MCF 10A (cell line): ENCODE measurements around the gene SEC14L5. TPM values are rescaled to one million over a fixed set of nuclear protein-coding genes. Genes with fewer than 3 reads are reported as not detected.

ENCODE experiments used
- BruUV-seq: library from RNA; stranded (reverse); fragments of 400-500 nt; replicated peaks from 2 replicates; lab custom pipeline; 2021; lab: Mats Ljungman, UMichigan
- CTCF ChIA-PET: fragments of 300-600 bp; sonication (Branson Sonifier 250); formaldehyde crosslinking; extraction: SDS; loops from one replicate; lab custom pipeline; 2021; ENCODE audit warnings: antibody characterized with exemption, inconsistent platforms; lab: Yijun Ruan, JAX
- POLR2A ChIA-PET: fragments of 300-600, 350-650 bp; sonication (Branson Sonifier 250); formaldehyde crosslinking; extraction: SDS; loops from one replicate; lab custom pipeline; 2020; ENCODE audit warnings: antibody characterized with exemption, inconsistent platforms; lab: Yijun Ruan, JAX
- DNase-seq: peaks from one replicate; pipeline ENCODE4 v3.0.0-alpha.2; 2018; ENCODE audit not compliant: unreplicated experiment
- H3K27ac Mint-ChIP-seq: one replicate; pipeline ENCODE4 v1.8.0; 2022; ENCODE audit warnings: mild to moderate bottlenecking, low read depth, mixed read lengths; ENCODE audit not compliant: unreplicated experiment
- H3K27me3 Mint-ChIP-seq: one replicate; pipeline ENCODE4 v1.8.0; 2022; ENCODE audit warnings: mixed read lengths; ENCODE audit not compliant: insufficient read depth, unreplicated experiment
- H3K36me3 Mint-ChIP-seq: one replicate; pipeline ENCODE4 v1.8.0; 2022; ENCODE audit warnings: mild to moderate bottlenecking, moderate library complexity, mixed read lengths; ENCODE audit not compliant: insufficient read depth, unreplicated experiment
- H3K4me1 Mint-ChIP-seq: one replicate; pipeline ENCODE4 v1.8.0; 2022; ENCODE audit warnings: mixed read lengths; ENCODE audit not compliant: insufficient read depth, unreplicated experiment
- H3K4me3 Mint-ChIP-seq: one replicate; pipeline ENCODE4 v1.8.0; 2022; ENCODE audit warnings: mild to moderate bottlenecking, moderate library complexity, mixed read lengths; ENCODE audit not compliant: unreplicated experiment
- H3K9me3 Mint-ChIP-seq: one replicate; pipeline ENCODE4 v1.8.0; 2022; ENCODE audit warnings: mixed read lengths; ENCODE audit not compliant: unreplicated experiment
- CTCF ChIP-seq: fragments of 200-600 bp; IDR thresholded peaks from one replicate; pipeline ENCODE4 v1.8.0; 2022; ENCODE audit warnings: antibody characterized with exemption, mild to moderate bottlenecking; ENCODE audit not compliant: unreplicated experiment
- intact Hi-C: fragments of 100-400 bp; cut with micrococcal nuclease; formaldehyde crosslinking; loops from 2 replicates; pipeline ENCODE4 v1.14.1; 2022
- total RNA-seq: library from RNA; stranded (reverse); gene quantifications from 2 replicates; pipeline ENCODE4 v1.2.3, GENCODE V29; 2022

Gene SEC14L5
- total RNA-seq, 1 experiment from 2014 or later: not detected

- no peak overlapping the region for H3K4me3 Mint-ChIP-seq
- no peak overlapping the region for H3K27ac Mint-ChIP-seq
- H3K27me3 Mint-ChIP-seq: peaks cover 28% of the 10 kb centered on the region
- DNase-seq: no peak
- no peaks in the 10 kb centered on the region for H3K9me3 Mint-ChIP-seq
- no TSS peak for BruUV-seq
- intact Hi-C loops: no loop called here
- ChIA-PET POLR2A (no interaction called here), CTCF (interaction anchor here (0.6 kb wide), 1 partner anchor 22 kb away, joined by 3 read pairs; no protein-coding TSS in a partner anchor)
- H3K4me1 Mint-ChIP-seq: no peaks in the 10 kb centered on the region
- no peak for TF ChIP-seq CTCF
- H3K36me3 Mint-ChIP-seq: no peaks in the 10 kb centered on the region
Measured at GRCh38 chr16:4991754-4992153, 33.6 kb downstream of the SEC14L5 start.

- Mint-ChIP-seq H3K9me3 (no peaks in the 10 kb centered on the region), H3K4me3 (no peak overlapping the region), H3K4me1 (no peaks in the 10 kb centered on the region), H3K27ac (no peak overlapping the region), H3K27me3 (peaks cover 10% of the 10 kb centered on the region), H3K36me3 (no peaks in the 10 kb centered on the region)
- no TSS peak for BruUV-seq
- intact Hi-C loops: no loop called here
- CTCF ChIA-PET: no interaction called here
- DNase-seq: no peak
- no peak for TF ChIP-seq CTCF
- POLR2A ChIA-PET: no interaction called here
Measured at GRCh38 chr16:4994719-4995434, 36.7 kb downstream of the SEC14L5 start.

- Mint-ChIP-seq H3K4me3 (no peak overlapping the region), H3K4me1 (no peaks in the 10 kb centered on the region), H3K9me3 (no peaks in the 10 kb centered on the region), H3K27ac (no peak overlapping the region), H3K27me3 (peaks cover 10% of the 10 kb centered on the region), H3K36me3 (no peaks in the 10 kb centered on the region)
- POLR2A ChIA-PET: no interaction called here
- CTCF ChIA-PET: no interaction called here
- no peak for TF ChIP-seq CTCF
- DNase-seq: no peak
- no TSS peak for BruUV-seq
- intact Hi-C loops: no loop called here
Measured at GRCh38 chr16:5000573-5001001, 42.5 kb downstream of the SEC14L5 start.

GRCh38 chr16:5001571-5001970 lies 43.4 kb downstream of the SEC14L5 start:
- TF ChIP-seq CTCF: no peak
- intact Hi-C loops: no loop called here
- ChIA-PET CTCF (interaction anchor here (0.7 kb wide), 1 partner anchor 18 kb away, joined by 3 read pairs; no protein-coding TSS in a partner anchor), POLR2A (no interaction called here)
- no peak overlapping the region for H3K27ac Mint-ChIP-seq
- DNase-seq: no peak
- H3K9me3 Mint-ChIP-seq: no peaks in the 10 kb centered on the region
- no peaks in the 10 kb centered on the region for H3K36me3 Mint-ChIP-seq
- H3K27me3 Mint-ChIP-seq: peaks cover 10% of the 10 kb centered on the region
- H3K4me3 Mint-ChIP-seq: no peak overlapping the region
- H3K4me1 Mint-ChIP-seq: no peaks in the 10 kb centered on the region
- BruUV-seq: no TSS peak
